Measurements from ENCODE around the gene CCDC183.
"Not testable (repeated sequence)": the region's sequence is repeated elsewhere in the genome, so short reads cannot be mapped to it uniquely, and the experiment has no call there.

The CCDC183 gene

GRCh38 chr9:136754626-136755301 is 41.4 kb upstream of the CCDC183 start:
- H3K4me2 ChIP-seq (ENCODE audit: low read length), result no peak overlapping the region
- H3K4me3 ChIP-seq (ENCODE audit: low read length), result no peak overlapping the region
- no peaks in the 10 kb centered on the region for H3K36me3 ChIP-seq (ENCODE audit: insufficient read depth, low read length)
- no peak overlapping the region for H3K9ac ChIP-seq (ENCODE audit: low read depth, low read length)
- H3K4me1 ChIP-seq (ENCODE audit: control insufficient read depth, insufficient read depth, low read length), result peaks cover 11% of the 10 kb centered on the region
- peaks cover 8% of the 10 kb centered on the region for H3K9me3 ChIP-seq (replicated peaks; ENCODE audit: low read length)
- peaks cover 24% of the 10 kb centered on the region for H3K27me3 ChIP-seq (ENCODE audit: control insufficient read depth, insufficient read depth, low read length)

GRCh38 chr9:136755302-136756133 is 40.6 kb upstream of the CCDC183 start:
- not testable (repeated sequence) for H3K9ac ChIP-seq (ENCODE audit: low read depth, low read length); H3K9me3 ChIP-seq (replicated peaks; ENCODE audit: low read length); H3K36me3 ChIP-seq (ENCODE audit: insufficient read depth, low read length); H3K4me3 ChIP-seq (ENCODE audit: low read length); H3K4me2 ChIP-seq (ENCODE audit: low read length)
- Histone ChIP-seq H3K4me1 (ENCODE audit: control insufficient read depth, insufficient read depth, low read length) (peaks cover 11% of the 10 kb centered on the region), H3K27me3 (ENCODE audit: control insufficient read depth, insufficient read depth, low read length) (peaks cover 29% of the 10 kb centered on the region)

- Histone ChIP-seq H3K4me3 (ENCODE audit: low read length) (no peak overlapping the region), H3K36me3 (ENCODE audit: insufficient read depth, low read length) (no peaks in the 10 kb centered on the region), H3K9ac (ENCODE audit: low read depth, low read length) (no peak overlapping the region), H3K9me3 (replicated peaks; ENCODE audit: low read length) (peaks cover 8% of the 10 kb centered on the region), H3K27me3 (ENCODE audit: control insufficient read depth, insufficient read depth, low read length) (peaks cover 29% of the 10 kb centered on the region), H3K4me2 (ENCODE audit: low read length) (no peak overlapping the region), H3K4me1 (ENCODE audit: control insufficient read depth, insufficient read depth, low read length) (peaks cover 14% of the 10 kb centered on the region)
Observed at GRCh38 chr9:136756134-136756438, 40.1 kb upstream of the CCDC183 start.

GRCh38 chr9:136756836-136757235 is 39.3 kb upstream of the CCDC183 start:
- Histone ChIP-seq H3K4me2 (ENCODE audit: low read length) (no peak overlapping the region), H3K9ac (ENCODE audit: low read depth, low read length) (no peak overlapping the region), H3K27me3 (ENCODE audit: control insufficient read depth, insufficient read depth, low read length) (peaks cover 23% of the 10 kb centered on the region), H3K9me3 (replicated peaks; ENCODE audit: low read length) (peaks cover 8% of the 10 kb centered on the region), H3K4me3 (ENCODE audit: low read length) (no peak overlapping the region), H3K36me3 (ENCODE audit: insufficient read depth, low read length) (no peaks in the 10 kb centered on the region), H3K4me1 (ENCODE audit: control insufficient read depth, insufficient read depth, low read length) (peaks cover 14% of the 10 kb centered on the region)

- peak overlapping the region; percentile 35 for H3K9ac ChIP-seq (ENCODE audit: low read depth, low read length)
- peaks cover 14% of the 10 kb centered on the region for H3K4me1 ChIP-seq (ENCODE audit: control insufficient read depth, insufficient read depth, low read length)
- H3K36me3 ChIP-seq (ENCODE audit: insufficient read depth, low read length), result no peaks in the 10 kb centered on the region
- H3K4me2 ChIP-seq (ENCODE audit: low read length), result peak overlapping the region; percentile 54
- no peak overlapping the region for H3K4me3 ChIP-seq (ENCODE audit: low read length)
- H3K9me3 ChIP-seq (replicated peaks; ENCODE audit: low read length), result peaks cover 8% of the 10 kb centered on the region
- H3K27me3 ChIP-seq (ENCODE audit: control insufficient read depth, insufficient read depth, low read length), result peaks cover 19% of the 10 kb centered on the region
Observed at GRCh38 chr9:136757328-136757727, 38.8 kb upstream of the CCDC183 start.

- peak overlapping the region; percentile 35 for H3K9ac ChIP-seq (ENCODE audit: low read depth, low read length)
- H3K9me3 ChIP-seq (replicated peaks; ENCODE audit: low read length), result peaks cover 8% of the 10 kb centered on the region
- peaks cover 14% of the 10 kb centered on the region for H3K4me1 ChIP-seq (ENCODE audit: control insufficient read depth, insufficient read depth, low read length)
- no peaks in the 10 kb centered on the region for H3K36me3 ChIP-seq (ENCODE audit: insufficient read depth, low read length)
- H3K27me3 ChIP-seq (ENCODE audit: control insufficient read depth, insufficient read depth, low read length), result peaks cover 19% of the 10 kb centered on the region
- peak overlapping the region; percentile 54 for H3K4me2 ChIP-seq (ENCODE audit: low read length)
- no peak overlapping the region for H3K4me3 ChIP-seq (ENCODE audit: low read length)
Observed at GRCh38 chr9:136757751-136758140, 38.4 kb upstream of the CCDC183 start.

- Histone ChIP-seq H3K4me3 (ENCODE audit: low read length) (no peak overlapping the region), H3K4me1 (ENCODE audit: control insufficient read depth, insufficient read depth, low read length) (peaks cover 14% of the 10 kb centered on the region), H3K9ac (ENCODE audit: low read depth, low read length) (no peak overlapping the region), H3K4me2 (ENCODE audit: low read length) (no peak overlapping the region), H3K9me3 (replicated peaks; ENCODE audit: low read length) (peaks cover 8% of the 10 kb centered on the region), H3K36me3 (ENCODE audit: insufficient read depth, low read length) (no peaks in the 10 kb centered on the region), H3K27me3 (ENCODE audit: control insufficient read depth, insufficient read depth, low read length) (peaks cover 15% of the 10 kb centered on the region)
Observed at GRCh38 chr9:136759001-136759400, 37.1 kb upstream of the CCDC183 start.

- Histone ChIP-seq H3K9me3 (replicated peaks; ENCODE audit: low read length) (peaks cover 8% of the 10 kb centered on the region), H3K4me1 (ENCODE audit: control insufficient read depth, insufficient read depth, low read length) (peaks cover 14% of the 10 kb centered on the region), H3K4me3 (ENCODE audit: low read length) (no peak overlapping the region), H3K4me2 (ENCODE audit: low read length) (no peak overlapping the region), H3K27me3 (ENCODE audit: control insufficient read depth, insufficient read depth, low read length) (peaks cover 22% of the 10 kb centered on the region), H3K9ac (ENCODE audit: low read depth, low read length) (no peak overlapping the region), H3K36me3 (ENCODE audit: insufficient read depth, low read length) (no peaks in the 10 kb centered on the region)
Observed at GRCh38 chr9:136759436-136760325, 36.5 kb upstream of the CCDC183 start.

- Histone ChIP-seq H3K4me3 (ENCODE audit: low read length) (no peak overlapping the region), H3K9ac (ENCODE audit: low read depth, low read length) (no peak overlapping the region)
Observed at GRCh38 chr9:136760424-136760823, 35.7 kb upstream of the CCDC183 start.

GRCh38 chr9:136760834-136761544 is 35.1 kb upstream of the CCDC183 start:
- Histone ChIP-seq H3K4me1 (ENCODE audit: control insufficient read depth, insufficient read depth, low read length) (peaks cover 14% of the 10 kb centered on the region), H3K27me3 (ENCODE audit: control insufficient read depth, insufficient read depth, low read length) (peaks cover 22% of the 10 kb centered on the region), H3K4me2 (ENCODE audit: low read length) (peak overlapping the region; percentile 55)
- not testable (repeated sequence) for H3K9me3 ChIP-seq (replicated peaks; ENCODE audit: low read length); H3K36me3 ChIP-seq (ENCODE audit: insufficient read depth, low read length); H3K4me3 ChIP-seq (ENCODE audit: low read length); H3K9ac ChIP-seq (ENCODE audit: low read depth, low read length)

More at GRCh38 chr9:136760424-136760823, 35.7 kb upstream of the CCDC183 start:
- peaks cover 22% of the 10 kb centered on the region for H3K27me3 ChIP-seq (ENCODE audit: control insufficient read depth, insufficient read depth, low read length)
- H3K36me3 ChIP-seq (ENCODE audit: insufficient read depth, low read length), result no peaks in the 10 kb centered on the region
- no peak overlapping the region for H3K4me2 ChIP-seq (ENCODE audit: low read length)
- peaks cover 14% of the 10 kb centered on the region for H3K4me1 ChIP-seq (ENCODE audit: control insufficient read depth, insufficient read depth, low read length)
- H3K9me3 ChIP-seq (replicated peaks; ENCODE audit: low read length), result peaks cover 8% of the 10 kb centered on the region

- peaks cover 14% of the 10 kb centered on the region for H3K4me1 ChIP-seq (ENCODE audit: control insufficient read depth, insufficient read depth, low read length)
Observed at GRCh38 chr9:136761545-136761981, 34.6 kb upstream of the CCDC183 start.

More at GRCh38 chr9:136761545-136761981, 34.6 kb upstream of the CCDC183 start:
- Histone ChIP-seq H3K4me3 (ENCODE audit: low read length) (no peak overlapping the region), H3K27me3 (ENCODE audit: control insufficient read depth, insufficient read depth, low read length) (peaks cover 22% of the 10 kb centered on the region), H3K36me3 (ENCODE audit: insufficient read depth, low read length) (no peaks in the 10 kb centered on the region), H3K4me2 (ENCODE audit: low read length) (no peak overlapping the region), H3K9ac (ENCODE audit: low read depth, low read length) (no peak overlapping the region), H3K9me3 (replicated peaks; ENCODE audit: low read length) (no peaks in the 10 kb centered on the region)
